NCI-H774 (cell line): ENCODE results near the gene CDH12.
A peak's percentile ranks its signal among the peaks of the same experiment; 100 is the strongest.
"Not testable (repeated sequence)": the region's sequence is repeated elsewhere in the genome, so short reads cannot be mapped to it uniquely, and the experiment has no call there.

Experiments used
- DNase-seq: peaks from one replicate; lab custom pipeline; 2025; lab: John Stamatoyannopoulos, UW

The CDH12 gene

GRCh38 chr5:22151801-22152200 lies 701.3 kb downstream of the CDH12 start:
- not testable (repeated sequence) for DNase-seq

GRCh38 chr5:22140418-22140817 lies 712.7 kb downstream of the CDH12 start:
- DNase-seq: not testable (repeated sequence)

GRCh38 chr5:22139662-22140300 lies 713.4 kb downstream of the CDH12 start:
- not testable (repeated sequence) for DNase-seq

- no peak for DNase-seq
Observed at GRCh38 chr5:22111320-22111719, 741.8 kb downstream of the CDH12 start.

- DNase-seq: no peak
Observed at GRCh38 chr5:22109315-22109714, 743.8 kb downstream of the CDH12 start.

GRCh38 chr5:22108545-22108944 lies 744.6 kb downstream of the CDH12 start:
- DNase-seq: no peak

GRCh38 chr5:22102823-22103359 lies 750.3 kb downstream of the CDH12 start:
- no peak for DNase-seq

GRCh38 chr5:22088517-22088916 lies 764.6 kb downstream of the CDH12 start:
- no peak for DNase-seq

- no peak for DNase-seq
Observed at GRCh38 chr5:22079566-22079965, 773.6 kb downstream of the CDH12 start.

GRCh38 chr5:22079002-22079401 lies 774.1 kb downstream of the CDH12 start:
- DNase-seq: no peak

- no peak for DNase-seq
Observed at GRCh38 chr5:22076586-22076985, 776.6 kb downstream of the CDH12 start.

- peak; percentile 60 for DNase-seq
Observed at GRCh38 chr5:22070186-22070728, 782.9 kb downstream of the CDH12 start.

- no peak for DNase-seq
Observed at GRCh38 chr5:22063717-22064116, 789.4 kb downstream of the CDH12 start.

GRCh38 chr5:22058620-22059019 lies 794.5 kb downstream of the CDH12 start:
- no peak for DNase-seq

GRCh38 chr5:22057012-22057411 lies 796.1 kb downstream of the CDH12 start:
- DNase-seq: no peak

- DNase-seq: no peak
Observed at GRCh38 chr5:22056601-22057000, 796.5 kb downstream of the CDH12 start.

GRCh38 chr5:22053195-22053594 lies 799.9 kb downstream of the CDH12 start:
- peak; percentile 50 for DNase-seq

GRCh38 chr5:22051881-22052280 lies 801.3 kb downstream of the CDH12 start:
- no peak for DNase-seq

GRCh38 chr5:22050931-22051330 lies 802.2 kb downstream of the CDH12 start:
- DNase-seq: no peak

- no peak for DNase-seq
Observed at GRCh38 chr5:22044229-22044628, 808.9 kb downstream of the CDH12 start.

GRCh38 chr5:22036061-22036460 lies 817.1 kb downstream of the CDH12 start:
- no peak for DNase-seq

- no peak for DNase-seq
Observed at GRCh38 chr5:22033066-22033465, 820.1 kb downstream of the CDH12 start.

GRCh38 chr5:22023784-22024183 lies 829.4 kb downstream of the CDH12 start:
- DNase-seq: no peak

GRCh38 chr5:22012893-22013292 lies 840.3 kb downstream of the CDH12 start:
- DNase-seq: not testable (repeated sequence)
